H4 (cell line): Measurements from ENCODE around the gene APPL2. TPM values are rescaled to one million over a fixed set of nuclear protein-coding genes. Genes with fewer than 3 reads are reported as not detected.
"Not testable (repeated sequence)": the region's sequence is repeated elsewhere in the genome, so short reads cannot be mapped to it uniquely, and the experiment has no call there.

Experiments
- DNase-seq: peaks from one replicate; pipeline ENCODE4 v3.0.0-alpha.2; 2015; ENCODE audit warnings: low spot score
- total RNA-seq: library from RNA; depleted of rRNA; stranded (reverse); fragments of >200 nt; shearing (Covaris generic); gene quantifications from 2 replicates; pipeline ENCODE4 v1.2.3, GENCODE V29; 2014

APPL2 gene
- total RNA-seq, 1 experiment from 2014 or later = 12.0 TPM

GRCh38 chr12:105196090-105196489 is 39.9 kb downstream of the APPL2 start:
- DNase-seq = no peak

- no peak for DNase-seq
These were observed 41.0 kb downstream of the APPL2 start for GRCh38 chr12:105194947-105195346.

- DNase-seq = no peak
These were observed 43.2 kb downstream of the APPL2 start for GRCh38 chr12:105192624-105193225.

GRCh38 chr12:105190530-105190929 is 45.4 kb downstream of the APPL2 start:
- no peak for DNase-seq

GRCh38 chr12:105189293-105189692 is 46.7 kb downstream of the APPL2 start:
- no peak for DNase-seq

- DNase-seq = not testable (repeated sequence)
These were observed 52.0 kb downstream of the APPL2 start for GRCh38 chr12:105183976-105184375.

GRCh38 chr12:105183406-105183805 is 52.6 kb downstream of the APPL2 start:
- DNase-seq = not testable (repeated sequence)

GRCh38 chr12:105179114-105179513 is 56.9 kb downstream of the APPL2 start:
- not testable (repeated sequence) for DNase-seq

- no peak for DNase-seq
These were observed 58.8 kb downstream of the APPL2 start for GRCh38 chr12:105177208-105177607.

- no peak for DNase-seq
These were observed 60.5 kb downstream of the APPL2 start for GRCh38 chr12:105175397-105175990.

- no peak for DNase-seq
These were observed 64.1 kb downstream of the APPL2 start for GRCh38 chr12:105171691-105172436.

- no peak for DNase-seq
These were observed 65.8 kb downstream of the APPL2 start for GRCh38 chr12:105170139-105170538.

GRCh38 chr12:105168006-105168405 is 68.0 kb downstream of the APPL2 start:
- DNase-seq = no peak

- no peak for DNase-seq
These were observed 68.6 kb downstream of the APPL2 start for GRCh38 chr12:105167346-105167745.

GRCh38 chr12:105166736-105167135 is 69.2 kb downstream of the APPL2 start:
- no peak for DNase-seq

GRCh38 chr12:105164068-105164467 is 71.9 kb downstream of the APPL2 start:
- DNase-seq = no peak

- no peak for DNase-seq
These were observed 73.8 kb downstream of the APPL2 start for GRCh38 chr12:105162174-105162573.

- DNase-seq = no peak
These were observed 77.1 kb downstream of the APPL2 start for GRCh38 chr12:105158876-105159275.

GRCh38 chr12:105157606-105158005 is 78.4 kb downstream of the APPL2 start:
- DNase-seq = no peak

- no peak for DNase-seq
These were observed 79.7 kb downstream of the APPL2 start for GRCh38 chr12:105156260-105156659.

- DNase-seq = no peak
These were observed 93.7 kb downstream of the APPL2 start for GRCh38 chr12:105142259-105142658.

GRCh38 chr12:105141320-105141922 is 94.6 kb downstream of the APPL2 start:
- DNase-seq = no peak

- no peak for DNase-seq
These were observed 97.7 kb downstream of the APPL2 start for GRCh38 chr12:105138248-105138647.
